Middle frontal gyrus (tissue), 1 donor: ENCODE data around the gene ZNF628.
A peak's percentile ranks its signal among the peaks of the same experiment; 100 is the strongest.
"Not testable (repeated sequence)": the region's sequence is repeated elsewhere in the genome, so short reads cannot be mapped to it uniquely, and the experiment has no call there.

ENCODE experiments used
- DNase-seq: peaks from one replicate; pipeline ENCODE4 v3.0.0-alpha.2; 2015; ENCODE audit warnings: low spot score; ENCODE audit errors: extremely low spot score

The ZNF628 gene

GRCh38 chr19:55476100-55476775 lies at the start of gene ZNF628:
TSS of gene ZNF628 (plus strand) at chr19:55476617. CDS start at chr19:55479911, 3,294 bp downstream.
- peak; percentile 98 for DNase-seq

- DNase-seq = no peak
Measured at GRCh38 chr19:55431183-55431582, 45.2 kb upstream of the ZNF628 start.

GRCh38 chr19:55432241-55432959 lies 44.0 kb upstream of the ZNF628 start:
- no peak for DNase-seq

- no peak for DNase-seq
Measured at GRCh38 chr19:55433292-55433691, 43.1 kb upstream of the ZNF628 start.

GRCh38 chr19:55434356-55434919 lies 42.0 kb upstream of the ZNF628 start:
- DNase-seq = no peak

GRCh38 chr19:55435020-55435419 lies 41.4 kb upstream of the ZNF628 start:
- DNase-seq = no peak

GRCh38 chr19:55436847-55437246 lies 39.6 kb upstream of the ZNF628 start:
- DNase-seq = no peak

- no peak for DNase-seq
Measured at GRCh38 chr19:55437410-55437809, 39.0 kb upstream of the ZNF628 start.

- no peak for DNase-seq
Measured at GRCh38 chr19:55439052-55439451, 37.4 kb upstream of the ZNF628 start.

GRCh38 chr19:55440411-55441105 lies 35.9 kb upstream of the ZNF628 start:
- no peak for DNase-seq

GRCh38 chr19:55441319-55441691 lies 35.1 kb upstream of the ZNF628 start:
- DNase-seq = no peak

- no peak for DNase-seq
Measured at GRCh38 chr19:55441692-55442321, 34.6 kb upstream of the ZNF628 start.

- no peak for DNase-seq
Measured at GRCh38 chr19:55442372-55442961, 34.0 kb upstream of the ZNF628 start.

GRCh38 chr19:55443045-55443823 lies 33.2 kb upstream of the ZNF628 start, which contains the start of gene SHISA7:
TSS of gene SHISA7 (minus strand) at chr19:55443300. CDS start at chr19:55442863, 437 bp downstream.
- no peak for DNase-seq

- no peak for DNase-seq
Measured at GRCh38 chr19:55443824-55444480, 32.5 kb upstream of the ZNF628 start.

- DNase-seq = no peak
Measured at GRCh38 chr19:55444646-55445045, 31.8 kb upstream of the ZNF628 start.

GRCh38 chr19:55446060-55446459 lies 30.4 kb upstream of the ZNF628 start:
- DNase-seq = no peak

- peak; percentile 62 for DNase-seq
Measured at GRCh38 chr19:55447421-55448174, 28.8 kb upstream of the ZNF628 start.

- not testable (repeated sequence) for DNase-seq
Measured at GRCh38 chr19:55448175-55448490, 28.3 kb upstream of the ZNF628 start.
